HL-60 (cell line): ENCODE results near the gene NPHP1.
"Not testable (repeated sequence)": the region's sequence is repeated elsewhere in the genome, so short reads cannot be mapped to it uniquely, and the experiment has no call there.

Experiments used
- CTCF ChIP-seq: IDR thresholded peaks from one replicate; pipeline ENCODE4 v1.5.1; 2011; ENCODE audit warnings: low read length, control low read depth, inconsistent platforms; ENCODE audit not compliant: insufficient read depth
- POLR2AphosphoS5 ChIP-seq: IDR thresholded peaks from 2 replicates; pipeline ENCODE4 v1.6.1; 2012; ENCODE audit warnings: low read depth
- REST ChIP-seq: IDR thresholded peaks from 2 replicates; pipeline ENCODE4 v1.6.1; 2012; ENCODE audit warnings: low read depth; ENCODE audit not compliant: insufficient replicate concordance

GRCh38 chr2:110108291-110108690, 96.5 kb downstream of the NPHP1 start:
- TF ChIP-seq POLR2AphosphoS5, REST, CTCF: not testable (repeated sequence)
